H9 (cell line): Measurements from ENCODE around the gene KAZN. TPM values are rescaled to one million over a fixed set of nuclear protein-coding genes. Genes with fewer than 3 reads are reported as not detected.

Experiments
- DNase-seq: peaks from one replicate; pipeline ENCODE4 v3.0.0-alpha.2; 2017
- H2AFZ ChIP-seq: one replicate; pipeline ENCODE4 v1.6.1; 2013; ENCODE audit warnings: mild to moderate bottlenecking, low read length, control low read depth, moderate library complexity
- H2AK5ac ChIP-seq: 2 replicates; pipeline ENCODE4 v1.6.1; 2013; ENCODE audit warnings: low read length, control low read depth, mixed read lengths; ENCODE audit not compliant: insufficient read length
- H2BK120ac ChIP-seq: one replicate; pipeline ENCODE4 v1.6.1; 2013; ENCODE audit warnings: low read depth, mild to moderate bottlenecking, low read length, control low read depth, inconsistent platforms; ENCODE audit not compliant: poor library complexity, severe bottlenecking
- H2BK12ac ChIP-seq: 2 replicates; pipeline ENCODE4 v1.6.1; 2013; ENCODE audit warnings: low read length, control low read depth, mixed read lengths, low read depth; ENCODE audit not compliant: insufficient read length
- H2BK15ac ChIP-seq: 2 replicates; pipeline ENCODE4 v1.6.1; 2013; ENCODE audit warnings: low read depth, low read length, control low read depth
- H2BK20ac ChIP-seq: one replicate; pipeline ENCODE4 v1.6.1; 2013; ENCODE audit warnings: low read depth, mild to moderate bottlenecking, low read length, control low read depth, inconsistent platforms; ENCODE audit not compliant: poor library complexity, severe bottlenecking
- H2BK5ac ChIP-seq: 2 replicates; pipeline ENCODE4 v1.6.1; 2013; ENCODE audit warnings: low read length, control low read depth, mixed read lengths; ENCODE audit not compliant: insufficient read length
- H3K14ac ChIP-seq: 2 replicates; pipeline ENCODE4 v1.6.1; 2013; ENCODE audit warnings: low read length, control low read depth; ENCODE audit not compliant: insufficient read depth
- H3K18ac ChIP-seq: 2 replicates; pipeline ENCODE4 v1.6.1; 2013; ENCODE audit warnings: low read depth, mild to moderate bottlenecking, mixed read lengths, low read length, control low read depth; ENCODE audit not compliant: insufficient read length
- H3K23ac ChIP-seq: 2 replicates; pipeline ENCODE4 v1.6.1; 2013; ENCODE audit warnings: low read length, control low read depth, mixed read lengths, low read depth; ENCODE audit not compliant: insufficient read length
- H3K23me2 ChIP-seq: 2 replicates; pipeline ENCODE4 v1.6.1; 2013; ENCODE audit warnings: low read depth, mild to moderate bottlenecking, mixed read lengths, low read length, control low read depth; ENCODE audit not compliant: insufficient read length, poor library complexity, severe bottlenecking
- H3K27ac ChIP-seq: 2 replicates; pipeline ENCODE4 v1.5.1; 2013; ENCODE audit warnings: low read length, control low read depth, mixed read lengths, low read depth; ENCODE audit not compliant: insufficient read length
- H3K27me3 ChIP-seq: 2 replicates; pipeline ENCODE4 v1.6.1; 2013; ENCODE audit warnings: low read length, control low read depth, inconsistent platforms; ENCODE audit not compliant: insufficient read depth
- H3K4ac ChIP-seq: 2 replicates; pipeline ENCODE4 v1.6.1; 2013; ENCODE audit warnings: low read depth, mild to moderate bottlenecking, control low read depth, inconsistent platforms, low read length, moderate library complexity
- H3K4me1 ChIP-seq: 2 replicates; pipeline ENCODE4 v1.6.1; 2013; ENCODE audit warnings: low read length, control low read depth, inconsistent platforms; ENCODE audit not compliant: insufficient read depth
- H3K4me2 ChIP-seq: 2 replicates; pipeline ENCODE4 v1.6.1; 2013; ENCODE audit warnings: low read length, control low read depth, mixed read lengths; ENCODE audit not compliant: insufficient read length, insufficient read depth
- H3K56ac ChIP-seq: 2 replicates; pipeline ENCODE4 v1.6.1; 2013; ENCODE audit warnings: low read depth, mild to moderate bottlenecking, mixed read lengths, low read length, control low read depth; ENCODE audit not compliant: insufficient read length
- H3K79me1 ChIP-seq: 2 replicates; pipeline ENCODE4 v1.6.1; 2013; ENCODE audit warnings: low read depth, mild to moderate bottlenecking, moderate library complexity, low read length, control low read depth, inconsistent platforms; ENCODE audit not compliant: insufficient read depth, poor library complexity, severe bottlenecking
- H3K79me2 ChIP-seq: 2 replicates; pipeline ENCODE4 v1.6.1; 2013; ENCODE audit warnings: low read length, control low read depth, inconsistent platforms; ENCODE audit not compliant: insufficient read depth
- H3K9ac ChIP-seq: 2 replicates; pipeline ENCODE4 v1.6.1; 2013; ENCODE audit warnings: low read length, control low read depth, mixed read lengths; ENCODE audit not compliant: insufficient read length; ENCODE audit errors: extremely low read depth
- H3K9me3 ChIP-seq: one replicate; pipeline ENCODE4 v1.6.1; 2013; ENCODE audit warnings: low read depth, low read length, inconsistent platforms; ENCODE audit not compliant: control insufficient read depth
- H3T11ph ChIP-seq: one replicate; pipeline ENCODE4 v1.6.1; 2013; ENCODE audit warnings: mild to moderate bottlenecking, low read length, control low read depth, inconsistent platforms
- H4K20me1 ChIP-seq: one replicate; pipeline ENCODE4 v1.6.1; 2013; ENCODE audit not compliant: control insufficient read depth, insufficient read length, insufficient read depth
- H4K5ac ChIP-seq: 2 replicates; pipeline ENCODE4 v1.6.1; 2013; ENCODE audit warnings: low read depth, mild to moderate bottlenecking, mixed read lengths, low read length, control low read depth; ENCODE audit not compliant: insufficient read length
- H4K8ac ChIP-seq: replicated peaks from 2 replicates; pipeline ENCODE4 v1.6.1; 2013; ENCODE audit warnings: low read length, control low read depth, mixed read lengths, low read depth; ENCODE audit not compliant: insufficient read length
- H4K91ac ChIP-seq: 2 replicates; pipeline ENCODE4 v1.6.1; 2013; ENCODE audit warnings: low read depth, mild to moderate bottlenecking, moderate library complexity, mixed read lengths, low read length, control low read depth; ENCODE audit not compliant: insufficient read length
- H3K27ac Mint-ChIP-seq, 3 experiments: 2 replicates in 2 of 3; 3 replicates in 1 of 3; pipeline ENCODE4 v1.8.0; 2020 to 2021; ENCODE audit warnings: mixed read lengths in 3 of 3, mild to moderate bottlenecking in 1 of 3, moderate library complexity in 1 of 3
- H3K27me3 Mint-ChIP-seq: 2 replicates; pipeline ENCODE4 v1.8.0; 2021; ENCODE audit warnings: low read depth, mild to moderate bottlenecking, moderate library complexity, mixed read lengths
- H3K36me3 Mint-ChIP-seq, 3 experiments: 2 replicates in 2 of 3; 3 replicates in 1 of 3; pipeline ENCODE4 v1.8.0; 2020 to 2021; ENCODE audit warnings: low read depth in 3 of 3, mixed read lengths in 3 of 3; ENCODE audit not compliant: insufficient read depth in 1 of 3
- H3K4me1 Mint-ChIP-seq, 2 experiments: 2 replicates each; pipeline ENCODE4 v1.8.0; 2020; ENCODE audit warnings: mixed read lengths in 2 of 2
- H3K4me3 Mint-ChIP-seq, 2 experiments: 2 replicates in 1 of 2; 3 replicates in 1 of 2; pipeline ENCODE4 v1.8.0; 2020 to 2021; ENCODE audit warnings: mild to moderate bottlenecking in 2 of 2, mixed read lengths in 2 of 2, moderate library complexity in 1 of 2
- H3K9me3 Mint-ChIP-seq, 2 experiments: 2 replicates in 1 of 2; 3 replicates in 1 of 2; pipeline ENCODE4 v1.8.0; 2020; ENCODE audit warnings: mild to moderate bottlenecking in 2 of 2, mixed read lengths in 2 of 2, moderate library complexity in 1 of 2
- WGBS: extraction: QIAGEN DNeasy Blood & Tissue Kit; methylation state at CpG from one replicate; pipeline ENCODE4 v1.1.7; 2013; ENCODE audit warnings: missing lambda C conversion rate, low lambda C conversion rate, mixed read lengths; ENCODE audit not compliant: insufficient read length; ENCODE audit errors: extremely low coverage; 5-methylcytosine and 5-hydroxymethylcytosine counted together
- total RNA-seq: library from RNA; stranded (reverse); gene quantifications from 2 replicates; pipeline ENCODE4 v1.2.1, GENCODE V29; 2021
- TF ChIP-seq, protein P1 (sequence below): fragments of 200-600 bp; sonication (generic); conservative IDR thresholded peaks from 3 replicates; pipeline ENCODE4 v1.8.0; 2021; ENCODE audit warnings: antibody characterized with exemption, mild to moderate bottlenecking

The KAZN gene
- total RNA-seq, 1 experiment from 2014 or later = 7.6 TPM

DNA sequence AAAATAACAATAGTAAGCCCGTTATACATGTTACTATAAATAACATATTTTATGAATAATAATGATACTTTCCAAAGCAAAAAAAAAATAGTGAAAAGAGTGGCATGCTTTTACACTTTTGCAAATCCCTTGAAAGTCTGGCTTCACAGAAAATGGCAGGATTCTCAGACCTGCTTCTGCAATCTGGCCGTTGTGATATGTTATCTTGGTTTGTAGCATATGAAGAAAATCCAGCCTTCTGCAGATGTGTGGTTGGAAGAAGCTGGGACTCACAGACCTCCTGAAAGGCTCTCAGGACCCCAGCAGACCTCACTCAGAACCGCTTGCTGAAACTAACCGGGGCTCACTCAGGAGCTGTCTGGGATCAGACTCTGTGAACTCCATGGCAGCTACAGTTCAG lies 299.1 kb downstream of the KAZN start:
- Mint-ChIP-seq H3K27ac (no peak overlapping the region), H3K4me3 (no peak overlapping the region), H3K36me3 (no peaks in the 10 kb centered on the region), H3K9me3 (no peaks in the 10 kb centered on the region; a peak in 1 of 5 replicates), H3K27me3 (no peaks in the 10 kb centered on the region; the same call in 1 of the 2 replicates), H3K4me1 (peaks cover 23 to 28% of the 10 kb centered on the region in 2 experiments)
- Histone ChIP-seq H3K9me3 (no peaks in the 10 kb centered on the region), H2AK5ac (no peak overlapping the region), H2BK15ac (no peak overlapping the region), H3K27ac (no peak overlapping the region), H3T11ph (no peak overlapping the region), H3K56ac (no peak overlapping the region), H3K79me1 (no peaks in the 10 kb centered on the region), H3K23ac (no peak overlapping the region), H3K79me2 (no peaks in the 10 kb centered on the region), H3K4me2 (no peak overlapping the region), H3K14ac (no peak overlapping the region), H3K4me1 (no peaks in the 10 kb centered on the region), H3K4ac (no peak overlapping the region), H2BK120ac (no peak overlapping the region), H2BK12ac (no peak overlapping the region), H3K9ac (no peak overlapping the region), H4K91ac (no peak overlapping the region), H2BK5ac (no peak overlapping the region), H3K27me3 (no peaks in the 10 kb centered on the region), H4K8ac (no peak overlapping the region), H3K18ac (no peak overlapping the region), H4K5ac (no peak overlapping the region), H2BK20ac (no peak overlapping the region), H4K20me1 (no peaks in the 10 kb centered on the region), H3K23me2 (no peaks in the 10 kb centered on the region), H2AFZ (no peak overlapping the region)
- no CpG with 5 or more reads among the region's 4 CpGs for WGBS
- no peak for DNase-seq
- TF ChIP-seq, protein P1, sequence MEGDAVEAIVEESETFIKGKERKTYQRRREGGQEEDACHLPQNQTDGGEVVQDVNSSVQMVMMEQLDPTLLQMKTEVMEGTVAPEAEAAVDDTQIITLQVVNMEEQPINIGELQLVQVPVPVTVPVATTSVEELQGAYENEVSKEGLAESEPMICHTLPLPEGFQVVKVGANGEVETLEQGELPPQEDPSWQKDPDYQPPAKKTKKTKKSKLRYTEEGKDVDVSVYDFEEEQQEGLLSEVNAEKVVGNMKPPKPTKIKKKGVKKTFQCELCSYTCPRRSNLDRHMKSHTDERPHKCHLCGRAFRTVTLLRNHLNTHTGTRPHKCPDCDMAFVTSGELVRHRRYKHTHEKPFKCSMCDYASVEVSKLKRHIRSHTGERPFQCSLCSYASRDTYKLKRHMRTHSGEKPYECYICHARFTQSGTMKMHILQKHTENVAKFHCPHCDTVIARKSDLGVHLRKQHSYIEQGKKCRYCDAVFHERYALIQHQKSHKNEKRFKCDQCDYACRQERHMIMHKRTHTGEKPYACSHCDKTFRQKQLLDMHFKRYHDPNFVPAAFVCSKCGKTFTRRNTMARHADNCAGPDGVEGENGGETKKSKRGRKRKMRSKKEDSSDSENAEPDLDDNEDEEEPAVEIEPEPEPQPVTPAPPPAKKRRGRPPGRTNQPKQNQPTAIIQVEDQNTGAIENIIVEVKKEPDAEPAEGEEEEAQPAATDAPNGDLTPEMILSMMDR = no peak
